Activated gamma-delta T cell treated with Interleukin-2 at 50 U/mL for 16 hours (primary cell): Measurements from ENCODE around the gene PCDHGB4.
"Not testable (repeated sequence)": the region's sequence is repeated elsewhere in the genome, so short reads cannot be mapped to it uniquely, and the experiment has no call there.

ENCODE experiments used
- DNase-seq: peaks from one replicate; pipeline ENCODE4 v3.0.0-alpha.2; 2020

PCDHGB4 gene

GRCh38 chr5:141369994-141370848 is 17.3 kb upstream of the PCDHGB4 start, which contains the start of gene PCDHGB3:
Gene PCDHGB3, plus strand, starts transcription at chr5:141370242. Its CDS starts 153 bp downstream, at chr5:141370395.
- no peak for DNase-seq

GRCh38 chr5:141371572-141372475 is 15.7 kb upstream of the PCDHGB4 start:
- DNase-seq: no peak

- DNase-seq: no peak
Measured at GRCh38 chr5:141373673-141374317, 13.7 kb upstream of the PCDHGB4 start, which contains the start of gene PCDHGA6. Gene PCDHGA6, plus strand, starts transcription at chr5:141373891. Its CDS starts 193 bp downstream, at chr5:141374084.

GRCh38 chr5:141374627-141375026 is 12.9 kb upstream of the PCDHGB4 start:
- no peak for DNase-seq

GRCh38 chr5:141375444-141376155 is 11.9 kb upstream of the PCDHGB4 start:
- DNase-seq: not testable (repeated sequence)

- DNase-seq: no peak
Measured at GRCh38 chr5:141382469-141383294, 4.8 kb upstream of the PCDHGB4 start, which contains the start of gene PCDHGA7. Gene PCDHGA7, plus strand, starts transcription at chr5:141382742. Its CDS starts 158 bp downstream, at chr5:141382900.

GRCh38 chr5:141383345-141383744 is 4.2 kb upstream of the PCDHGB4 start:
- no peak for DNase-seq

GRCh38 chr5:141384471-141385267 is 2.8 kb upstream of the PCDHGB4 start:
- DNase-seq: no peak

GRCh38 chr5:141388661-141389060 is 1.2 kb downstream of the PCDHGB4 start:
- DNase-seq: no peak

- DNase-seq: no peak
Measured at GRCh38 chr5:141389153-141390042, 1.9 kb downstream of the PCDHGB4 start.

GRCh38 chr5:141392429-141393198 is 5.1 kb downstream of the PCDHGB4 start, which contains the start of gene PCDHGA8:
Gene PCDHGA8, plus strand, starts transcription at chr5:141392633. Its CDS starts 181 bp downstream, at chr5:141392814.
- DNase-seq: no peak

- DNase-seq: no peak
Measured at GRCh38 chr5:141393267-141393666, 5.8 kb downstream of the PCDHGB4 start.

- not testable (repeated sequence) for DNase-seq
Measured at GRCh38 chr5:141394401-141395187, 7.1 kb downstream of the PCDHGB4 start.

- not testable (repeated sequence) for DNase-seq
Measured at GRCh38 chr5:141397756-141398551, 10.5 kb downstream of the PCDHGB4 start, which contains the start of gene PCDHGB5. Gene PCDHGB5, plus strand, starts transcription at chr5:141397947. Its CDS starts 181 bp downstream, at chr5:141398128.

GRCh38 chr5:141398608-141399007 is 11.1 kb downstream of the PCDHGB4 start:
- DNase-seq: no peak

GRCh38 chr5:141399555-141400258 is 12.2 kb downstream of the PCDHGB4 start:
- DNase-seq: no peak
